GM19043 (cell line): Measurements from ENCODE around the gene NFXL1.
"Not testable (repeated sequence)": the region's sequence is repeated elsewhere in the genome, so short reads cannot be mapped to it uniquely, and the experiment has no call there.

Experiments
- ATAC-seq: cut with Tn5 transposase; IDR thresholded peaks from one replicate; pipeline ENCODE4 v1.9.1; 2021; ENCODE audit warnings: low read depth; ENCODE audit not compliant: unreplicated experiment

The NFXL1 gene

DNA sequence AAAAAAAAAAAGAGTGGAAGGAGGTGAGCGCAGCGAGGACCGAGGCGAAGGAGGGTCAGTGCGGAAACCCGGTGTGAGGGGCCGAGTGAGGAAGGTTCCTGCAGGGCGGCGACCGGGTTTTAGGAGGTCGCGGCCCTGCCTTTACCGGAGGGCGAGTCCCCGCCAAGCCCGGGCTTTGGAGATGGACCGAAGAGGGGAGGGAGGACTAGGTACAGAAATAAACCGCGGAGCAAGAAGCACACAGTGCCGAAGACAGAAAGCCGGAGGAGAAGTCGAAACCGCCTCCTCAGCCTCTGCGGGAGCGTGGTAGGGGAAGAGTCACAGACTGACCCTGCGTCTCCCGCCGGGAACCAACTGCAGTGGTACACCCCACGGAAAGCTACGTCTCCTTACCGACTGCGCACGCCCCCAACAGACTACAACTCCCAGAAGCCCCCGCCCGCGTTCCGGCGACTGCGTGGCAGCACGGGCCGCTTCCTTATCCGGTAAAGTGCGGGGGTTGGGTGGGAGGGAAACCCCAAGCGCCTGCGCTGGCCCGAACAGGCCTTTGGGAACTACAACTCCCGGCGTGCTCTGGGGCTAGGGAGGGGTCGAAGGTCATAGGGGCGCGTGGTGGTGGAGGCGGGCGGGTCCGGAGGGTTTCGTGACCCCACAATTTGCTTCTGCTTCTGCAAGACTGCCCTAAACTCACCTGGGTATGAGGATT is at the start of gene NFXL1:
Gene NFXL1 (minus strand): TSS at position 364 of the 706 bp plus-strand sequence. CDS start 380 bp downstream, outside the sequence.
- ATAC-seq = peak; percentile 96

DNA sequence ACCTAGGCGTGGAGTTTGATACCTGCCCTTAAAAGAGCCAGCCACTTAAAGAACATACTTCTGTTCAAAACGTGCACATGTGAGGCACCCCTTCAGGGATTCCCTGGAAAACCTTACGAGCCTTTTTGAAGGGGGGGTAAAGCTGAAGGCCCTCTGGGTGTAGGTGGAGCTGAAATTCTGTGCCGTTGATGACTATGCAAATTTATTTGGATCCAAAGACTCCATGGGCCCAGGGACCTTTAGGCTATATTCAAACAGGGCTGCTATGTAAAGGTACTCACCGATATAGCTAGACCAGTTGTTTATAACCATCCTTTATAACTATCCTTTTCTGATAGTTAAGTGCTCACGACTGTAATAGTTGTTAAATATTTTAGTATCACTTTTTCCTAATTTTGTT is 40.3 kb upstream of the NFXL1 start:
- ATAC-seq = no peak

GRCh38 chr4:47954245-47954644 is 39.9 kb upstream of the NFXL1 start:
- no peak for ATAC-seq

GRCh38 chr4:47945930-47946726 is 31.7 kb upstream of the NFXL1 start:
- no peak for ATAC-seq

- ATAC-seq = no peak
Measured at GRCh38 chr4:47942081-47942819, 27.9 kb upstream of the NFXL1 start.

- ATAC-seq = no peak
Measured at GRCh38 chr4:47939456-47939855, 25.1 kb upstream of the NFXL1 start.

DNA sequence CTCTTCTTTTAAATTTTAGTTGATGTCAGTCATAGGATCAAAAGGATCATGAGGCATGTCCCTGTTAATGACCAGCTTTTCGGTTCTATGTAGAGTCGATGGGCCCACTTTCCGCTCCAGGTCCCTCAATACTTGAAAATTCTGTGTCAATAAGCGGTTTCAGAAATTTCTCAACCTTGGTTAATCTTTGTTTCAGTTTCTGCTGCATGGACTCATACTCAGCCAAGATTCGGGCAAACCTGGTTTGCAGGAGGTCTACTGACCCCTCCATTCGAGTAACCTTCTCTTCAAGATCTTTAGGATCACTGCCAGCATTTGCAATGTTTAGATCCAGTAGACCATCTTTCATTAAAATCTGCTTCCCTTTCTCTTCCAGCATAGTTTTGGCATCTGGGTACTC is 22.0 kb upstream of the NFXL1 start:
- no peak for ATAC-seq

- ATAC-seq = no peak
Measured at GRCh38 chr4:47933840-47934239, 19.5 kb upstream of the NFXL1 start.

GRCh38 chr4:47930971-47931804 is 16.8 kb upstream of the NFXL1 start:
- no peak for ATAC-seq

- no peak for ATAC-seq
Measured at GRCh38 chr4:47929682-47930201, 15.4 kb upstream of the NFXL1 start.

- peak; percentile 91 for ATAC-seq
Measured at GRCh38 chr4:47926667-47927258, 12.4 kb upstream of the NFXL1 start.

DNA sequence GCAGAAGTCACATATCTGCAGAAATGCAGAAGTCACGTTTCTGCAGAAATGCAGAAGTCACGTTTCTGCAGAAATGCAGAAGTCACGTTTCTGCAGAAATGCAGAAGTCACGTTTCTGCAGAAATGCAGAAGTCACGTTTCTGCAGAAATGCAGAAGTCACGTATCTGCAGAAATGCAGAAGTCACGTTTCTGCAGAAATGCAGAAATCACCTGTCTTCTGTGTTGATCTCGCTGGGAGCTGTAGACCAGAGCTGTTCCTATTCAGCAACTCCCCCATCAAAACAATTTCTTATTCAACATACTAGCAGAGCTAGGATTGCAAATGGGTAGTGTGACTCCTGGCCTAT is 8.9 kb upstream of the NFXL1 start:
- not testable (repeated sequence) for ATAC-seq

GRCh38 chr4:47922436-47923260 is 8.3 kb upstream of the NFXL1 start:
- not testable (repeated sequence) for ATAC-seq

DNA sequence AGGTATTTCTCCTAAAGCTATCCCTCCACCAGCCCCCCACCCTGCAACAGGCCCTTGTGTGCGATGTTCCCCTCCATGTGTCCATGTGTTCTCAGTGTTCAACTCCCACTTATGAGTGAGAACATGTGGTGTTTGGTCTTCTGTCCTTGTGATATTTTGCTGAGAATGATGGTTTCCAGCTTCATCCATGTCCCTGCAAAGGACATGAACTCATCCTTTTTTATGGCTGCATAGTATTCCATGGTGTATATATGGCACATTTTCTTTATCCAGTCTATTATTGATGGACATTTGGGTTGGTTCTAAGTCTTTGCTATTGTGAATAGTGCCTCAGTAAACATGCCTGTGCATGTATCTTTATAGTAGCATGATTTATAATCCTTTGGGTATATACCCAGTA is 2.8 kb upstream of the NFXL1 start:
- not testable (repeated sequence) for ATAC-seq

DNA sequence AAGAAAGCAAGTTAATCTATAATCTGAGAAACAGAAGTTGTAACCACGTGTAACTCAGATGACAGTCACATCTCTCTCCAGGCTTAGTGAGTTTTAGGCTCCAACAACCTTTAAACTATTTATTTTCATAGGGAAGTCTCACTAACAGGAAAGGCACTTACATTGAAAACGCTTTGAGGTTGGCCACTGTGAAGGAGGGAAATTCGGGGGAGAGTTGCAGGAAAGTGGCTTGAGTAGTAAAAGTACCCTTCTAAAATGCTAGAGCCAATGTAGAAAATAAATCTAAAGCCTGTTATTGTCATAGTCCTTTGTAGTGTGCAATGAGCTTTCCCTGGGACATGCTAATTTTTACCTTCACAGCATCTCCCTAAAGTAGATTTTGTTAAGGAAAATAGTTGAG is 995 bp upstream of the NFXL1 start:
- ATAC-seq = no peak

DNA sequence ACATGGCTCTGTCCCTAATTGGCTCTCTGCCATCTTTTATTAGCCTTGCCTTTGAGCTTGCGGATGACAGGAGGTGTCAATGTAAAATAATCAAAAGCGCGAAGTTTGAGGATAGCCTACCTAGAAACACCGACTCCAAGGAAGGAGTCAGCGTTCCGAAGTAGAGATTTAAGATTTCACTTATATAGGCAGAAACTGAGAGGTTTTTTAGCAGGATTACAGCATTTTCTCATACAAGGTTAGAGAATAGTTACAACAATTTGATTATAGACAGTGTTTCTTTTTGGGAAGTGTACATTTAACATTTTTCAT is 499 bp upstream of the NFXL1 start:
- peak; percentile 9 for ATAC-seq

GRCh38 chr4:47913861-47914219 is 543 bp downstream of the NFXL1 start:
- ATAC-seq = peak; percentile 14

DNA sequence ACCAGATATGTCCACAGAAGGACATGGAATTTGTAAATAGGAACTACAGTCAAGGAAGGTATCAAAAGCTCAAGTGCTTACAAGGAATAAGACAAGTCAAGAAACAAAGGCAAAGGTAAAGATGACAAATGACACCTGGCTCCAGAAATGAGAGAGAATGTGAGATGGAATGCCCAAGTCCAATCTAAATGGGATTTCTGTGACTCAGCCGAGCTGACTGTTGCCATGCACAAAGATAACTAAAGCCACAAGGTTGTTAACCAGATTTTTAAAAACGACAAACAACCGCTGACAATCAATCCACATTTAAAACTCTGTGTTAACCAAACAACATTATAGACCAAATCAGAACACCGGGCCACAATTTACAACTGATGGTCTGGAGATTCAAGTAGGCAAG is 1.1 kb downstream of the NFXL1 start:
- no peak for ATAC-seq

DNA sequence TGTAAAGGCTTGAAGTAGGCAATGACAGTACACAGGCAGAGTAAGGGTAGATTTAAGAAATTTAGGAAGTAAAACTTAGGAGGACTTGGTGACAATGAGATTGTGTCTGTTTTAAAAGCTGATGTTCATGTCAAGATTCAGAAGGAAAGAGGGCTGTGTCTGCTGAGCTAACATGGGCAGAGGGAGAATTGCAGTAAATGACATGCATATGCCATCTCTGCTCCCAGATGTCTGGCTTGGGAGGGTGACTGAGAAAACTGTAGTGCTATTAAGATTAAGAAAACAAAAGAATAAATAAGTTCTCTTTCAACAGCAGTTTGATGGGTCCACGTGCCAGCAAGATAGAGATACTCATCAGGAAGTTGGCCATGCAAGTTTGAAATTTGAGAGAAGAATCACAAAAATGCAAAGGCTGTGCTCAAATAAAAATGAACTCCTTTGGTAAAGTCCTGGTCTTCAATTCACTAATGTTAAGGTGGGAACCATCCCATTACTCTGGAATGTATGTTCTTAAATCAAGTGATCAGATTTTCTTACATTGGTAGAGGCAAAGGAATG is 7.2 kb downstream of the NFXL1 start:
- ATAC-seq = no peak
